PFSK-1 (cell line): ENCODE data around the gene ZNF71.

ENCODE experiments used
- FOXP2 ChIP-seq: optimal IDR thresholded peaks from 2 replicates; pipeline ENCODE3; 2011; ENCODE audit warnings: borderline replicate concordance, control low read depth, inconsistent platforms; ENCODE audit not compliant: insufficient read depth; ENCODE audit errors: extremely low read length, extremely low read depth
- POLR2AphosphoS5 ChIP-seq: IDR thresholded peaks from 2 replicates; pipeline ENCODE4 v1.6.1; 2012; ENCODE audit warnings: low read depth, mild to moderate bottlenecking, control low read depth, low read length, moderate library complexity
- REST ChIP-seq, 2 experiments: IDR thresholded peaks; 2 replicates each; pipeline versions ENCODE4 v1.6.1 to v1.8.0; 2011 to 2012; ENCODE audit warnings: low read depth in 2 of 2, low read length in 2 of 2, control low read depth in 1 of 2, inconsistent platforms in 1 of 2, mild to moderate bottlenecking in 1 of 2, moderate library complexity in 1 of 2; ENCODE audit not compliant: insufficient read depth in 1 of 2
- SIN3A ChIP-seq: IDR thresholded peaks from 2 replicates; pipeline ENCODE4 v1.6.1; 2012; ENCODE audit warnings: mild to moderate bottlenecking, low read length, moderate library complexity, borderline replicate concordance; ENCODE audit not compliant: insufficient read depth
- TAF1 ChIP-seq: IDR thresholded peaks from 2 replicates; pipeline ENCODE4 v1.6.1; 2012; ENCODE audit warnings: low read length, control low read depth, borderline replicate concordance; ENCODE audit not compliant: insufficient read depth

The ZNF71 gene

GRCh38 chr19:56654151-56654550, 59.0 kb downstream of the ZNF71 start:
- TF ChIP-seq REST (IDR thresholded peaks at IDR 0.05; ENCODE audit: insufficient read depth in 1 of 2, low read depth in 2 of 2, low read length in 2 of 2) (no peak), TAF1 (no peak), POLR2AphosphoS5 (no peak), SIN3A (no peak), FOXP2 (no peak)

- no peak for TF ChIP-seq REST (IDR thresholded peaks at IDR 0.05; ENCODE audit: insufficient read depth in 1 of 2, low read depth in 2 of 2, low read length in 2 of 2)
- no peak for TF ChIP-seq POLR2AphosphoS5
- TF ChIP-seq FOXP2, result no peak
- TF ChIP-seq SIN3A, result no peak
- no peak for TF ChIP-seq TAF1
Measured at GRCh38 chr19:56660381-56661107, 65.4 kb downstream of the ZNF71 start.

GRCh38 chr19:56661248-56661647, 66.1 kb downstream of the ZNF71 start:
- no peak for TF ChIP-seq TAF1
- no peak for TF ChIP-seq SIN3A
- TF ChIP-seq FOXP2, result no peak
- no peak for TF ChIP-seq POLR2AphosphoS5
- TF ChIP-seq REST (IDR thresholded peaks at IDR 0.05; ENCODE audit: insufficient read depth in 1 of 2, low read depth in 2 of 2, low read length in 2 of 2), result no peak

DNA sequence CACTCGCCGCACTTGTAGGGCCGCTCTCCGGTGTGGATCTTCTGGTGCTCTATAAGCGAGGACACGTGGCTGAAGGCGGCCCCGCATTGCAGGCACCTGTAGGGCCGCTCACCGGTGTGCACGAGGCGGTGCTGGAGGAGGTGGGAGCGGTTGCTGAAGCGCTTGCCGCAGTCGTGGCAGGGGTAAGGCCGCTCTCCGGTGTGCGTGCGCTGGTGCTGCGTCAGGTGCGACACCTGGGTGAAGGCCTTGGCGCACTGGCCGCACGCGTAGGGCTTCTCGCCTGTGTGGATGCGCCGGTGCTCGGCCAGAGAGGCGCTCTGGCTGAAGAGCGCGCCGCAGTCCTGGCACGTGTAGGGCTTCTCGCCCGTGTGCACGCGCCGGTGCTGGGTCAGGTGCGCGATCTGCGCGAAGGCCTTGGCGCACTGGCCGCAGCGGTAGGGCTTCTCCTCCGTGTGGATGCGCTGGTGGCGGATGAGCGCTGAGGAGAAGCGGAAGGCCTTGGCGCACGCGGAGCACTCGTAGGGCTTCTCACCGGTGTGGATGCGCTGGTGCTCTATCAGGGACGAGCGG, 68.9 kb downstream of the ZNF71 start:
- no peak for TF ChIP-seq REST (IDR thresholded peaks at IDR 0.05; ENCODE audit: insufficient read depth in 1 of 2, low read depth in 2 of 2, low read length in 2 of 2)
- TF ChIP-seq POLR2AphosphoS5, result no peak
- TF ChIP-seq FOXP2, result no peak
- TF ChIP-seq SIN3A, result no peak
- TF ChIP-seq TAF1, result no peak
